RWPE2 (cell line): ENCODE measurements around the gene FOXI3.

Source experiments
- ATAC-seq: fragments of 200-7000 bp; cut with Tn5 transposase; 3 replicates; pipeline ENCODE4 v1.9.1; 2021; ENCODE audit warnings: low read depth
- DNase-seq: peaks from one replicate; pipeline ENCODE4 v3.0.0-alpha.2; 2020; ENCODE audit warnings: low spot score
- H3K27ac ChIP-seq: fragments of 450-650 bp; 2 replicates; pipeline ENCODE4 v1.5.1; 2017; ENCODE audit warnings: mild to moderate bottlenecking; ENCODE audit not compliant: poor library complexity, severe bottlenecking
- H3K27me3 ChIP-seq: fragments of 250-450 bp; sonication (Bioruptor Pico); 2 replicates; pipeline ENCODE4 v1.5.1; 2021; ENCODE audit warnings: mild to moderate bottlenecking, moderate library complexity; ENCODE audit not compliant: insufficient read depth, poor library complexity, severe bottlenecking
- H3K36me3 ChIP-seq: fragments of 250-450 bp; sonication (Bioruptor Pico); 2 replicates; pipeline ENCODE4 v1.5.1; 2020; ENCODE audit warnings: low read depth, mild to moderate bottlenecking, moderate library complexity
- H3K4me1 ChIP-seq: fragments of 250-450 bp; sonication (Bioruptor Pico); 2 replicates; pipeline ENCODE4 v1.5.1; 2021; ENCODE audit warnings: mild to moderate bottlenecking, moderate library complexity; ENCODE audit not compliant: insufficient read depth, poor library complexity, severe bottlenecking
- H3K4me3 ChIP-seq: fragments of 250-450 bp; sonication (Bioruptor Pico); 2 replicates; pipeline ENCODE4 v1.5.1; 2021; ENCODE audit warnings: mild to moderate bottlenecking, moderate library complexity; ENCODE audit not compliant: severe bottlenecking
- H3K9me3 ChIP-seq: fragments of 250-450 bp; sonication (Bioruptor Pico); 2 replicates; pipeline ENCODE4 v1.5.1; 2021; ENCODE audit warnings: mild to moderate bottlenecking, moderate library complexity; ENCODE audit not compliant: severe bottlenecking
- TF ChIP-seq, protein P1 (sequence below): fragments of 450-650 bp; IDR thresholded peaks from one replicate; pipeline ENCODE4 v1.5.1; 2017; ENCODE audit warnings: mild to moderate bottlenecking, moderate library complexity; ENCODE audit not compliant: poor library complexity, severe bottlenecking

Gene FOXI3

DNA sequence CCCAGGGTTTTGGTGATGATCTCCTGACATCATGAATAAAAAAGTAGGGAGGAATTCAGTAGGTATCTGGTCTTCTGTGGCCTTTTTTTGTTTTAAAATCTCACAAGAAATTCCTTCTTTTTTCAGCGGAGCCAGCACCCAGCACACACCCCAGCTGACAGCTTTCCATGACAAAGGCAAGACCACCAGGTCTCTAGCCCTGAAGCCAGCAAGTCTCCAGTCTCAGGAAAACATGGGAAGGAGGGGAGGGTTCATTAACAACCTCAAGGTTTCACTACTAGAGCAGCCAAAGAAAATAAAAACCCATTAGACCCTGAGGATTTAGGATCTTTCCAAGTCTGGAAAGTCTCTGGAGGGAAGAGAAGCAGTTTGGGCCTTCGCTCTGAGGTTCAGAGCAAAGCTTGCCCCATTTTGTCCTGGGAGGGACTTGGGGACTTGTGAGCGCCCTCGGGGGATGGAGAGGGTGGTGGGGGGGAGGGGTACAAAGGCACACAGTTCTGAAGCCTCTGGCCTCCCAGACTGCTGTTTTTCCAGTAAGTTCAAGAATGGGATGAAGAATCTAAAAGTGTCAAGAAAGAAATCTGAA lies 9.0 kb downstream of the FOXI3 start:
- no peak for DNase-seq
- H3K4me3 ChIP-seq, result no peak overlapping the region
- ATAC-seq, result no peak
- no peaks in the 10 kb centered on the region for H3K4me1 ChIP-seq
- no peaks in the 10 kb centered on the region for H3K9me3 ChIP-seq
- peaks cover 5% of the 10 kb centered on the region for H3K27me3 ChIP-seq
- TF ChIP-seq, protein P1, sequence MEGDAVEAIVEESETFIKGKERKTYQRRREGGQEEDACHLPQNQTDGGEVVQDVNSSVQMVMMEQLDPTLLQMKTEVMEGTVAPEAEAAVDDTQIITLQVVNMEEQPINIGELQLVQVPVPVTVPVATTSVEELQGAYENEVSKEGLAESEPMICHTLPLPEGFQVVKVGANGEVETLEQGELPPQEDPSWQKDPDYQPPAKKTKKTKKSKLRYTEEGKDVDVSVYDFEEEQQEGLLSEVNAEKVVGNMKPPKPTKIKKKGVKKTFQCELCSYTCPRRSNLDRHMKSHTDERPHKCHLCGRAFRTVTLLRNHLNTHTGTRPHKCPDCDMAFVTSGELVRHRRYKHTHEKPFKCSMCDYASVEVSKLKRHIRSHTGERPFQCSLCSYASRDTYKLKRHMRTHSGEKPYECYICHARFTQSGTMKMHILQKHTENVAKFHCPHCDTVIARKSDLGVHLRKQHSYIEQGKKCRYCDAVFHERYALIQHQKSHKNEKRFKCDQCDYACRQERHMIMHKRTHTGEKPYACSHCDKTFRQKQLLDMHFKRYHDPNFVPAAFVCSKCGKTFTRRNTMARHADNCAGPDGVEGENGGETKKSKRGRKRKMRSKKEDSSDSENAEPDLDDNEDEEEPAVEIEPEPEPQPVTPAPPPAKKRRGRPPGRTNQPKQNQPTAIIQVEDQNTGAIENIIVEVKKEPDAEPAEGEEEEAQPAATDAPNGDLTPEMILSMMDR, result no peak
- no peak overlapping the region for H3K27ac ChIP-seq
- no peaks in the 10 kb centered on the region for H3K36me3 ChIP-seq

DNA sequence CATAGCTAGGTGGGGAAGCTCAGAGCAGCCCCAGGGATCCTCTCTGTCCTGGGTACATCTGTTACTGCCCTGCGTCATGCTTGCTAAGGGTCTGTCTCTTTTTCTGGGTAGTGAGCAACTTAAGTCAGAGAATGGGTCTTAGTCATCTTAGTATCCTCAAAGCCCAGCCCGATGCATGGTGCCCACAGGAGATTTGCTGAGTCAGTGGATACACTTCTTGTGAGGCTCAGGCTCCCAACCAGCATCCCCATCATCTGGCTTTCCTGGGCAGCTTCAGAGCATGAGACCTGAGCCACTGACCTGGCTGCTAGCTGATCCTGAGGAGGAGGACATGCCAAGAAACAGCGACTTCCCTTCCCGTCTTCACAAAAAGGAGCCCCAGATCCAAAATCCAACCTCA lies 10.0 kb downstream of the FOXI3 start:
- ATAC-seq, result no peak; the same call in 2 of the 3 replicates
- no peaks in the 10 kb centered on the region for H3K27me3 ChIP-seq
- H3K4me3 ChIP-seq, result no peak overlapping the region
- no peak for DNase-seq
- no peaks in the 10 kb centered on the region for H3K36me3 ChIP-seq
- H3K27ac ChIP-seq, result no peak overlapping the region
- H3K4me1 ChIP-seq, result no peaks in the 10 kb centered on the region
- TF ChIP-seq, protein P1, result no peak
- no peaks in the 10 kb centered on the region for H3K9me3 ChIP-seq

DNA sequence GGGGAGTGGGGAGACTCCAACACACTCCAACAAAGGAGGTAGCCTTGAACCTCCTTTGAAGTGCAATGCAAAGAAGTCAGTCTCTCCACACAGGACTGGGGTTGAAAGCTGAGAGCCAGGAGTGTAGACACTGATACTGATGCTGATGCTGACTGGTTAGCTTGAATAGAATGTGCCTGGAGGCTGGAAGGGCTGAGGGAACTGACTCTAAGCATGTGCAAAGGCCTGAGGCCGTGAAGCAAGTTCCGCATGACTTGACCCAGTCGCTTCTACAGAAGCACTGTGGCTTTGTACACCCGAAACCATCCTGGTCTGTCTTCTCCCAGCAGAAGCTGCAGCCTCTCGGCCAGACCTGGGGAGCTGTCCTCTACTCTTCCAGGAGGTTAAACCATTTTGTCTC lies 10.4 kb downstream of the FOXI3 start:
- H3K27me3 ChIP-seq, result no peaks in the 10 kb centered on the region
- H3K36me3 ChIP-seq, result no peaks in the 10 kb centered on the region
- ATAC-seq (no peak), DNase-seq (no peak)
- H3K9me3 ChIP-seq, result no peaks in the 10 kb centered on the region
- H3K4me1 ChIP-seq, result no peaks in the 10 kb centered on the region
- H3K27ac ChIP-seq, result no peak overlapping the region
- TF ChIP-seq, protein P1, result no peak
- H3K4me3 ChIP-seq, result no peak overlapping the region

DNA sequence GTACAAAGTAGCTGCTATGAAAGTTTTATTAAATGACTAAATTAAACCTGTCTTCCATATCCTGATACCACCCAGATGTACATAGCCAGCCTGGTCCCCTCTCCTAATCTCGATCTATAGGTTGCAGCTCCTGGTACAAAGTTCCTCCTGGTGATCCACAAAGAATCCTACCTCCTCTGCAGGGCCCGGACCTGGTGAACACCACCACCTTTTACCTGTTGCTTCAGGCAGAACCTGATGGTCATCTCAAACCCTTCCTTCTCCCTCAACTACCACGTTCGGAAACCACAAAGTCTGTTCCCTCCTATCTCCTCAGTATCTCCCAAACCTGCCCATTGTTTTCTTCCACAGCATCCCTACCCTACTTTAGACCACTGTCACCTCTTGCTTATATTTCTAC lies 15.5 kb downstream of the FOXI3 start:
- Histone ChIP-seq H3K4me1 (no peaks in the 10 kb centered on the region), H3K4me3 (no peak overlapping the region), H3K9me3 (no peaks in the 10 kb centered on the region), H3K27me3 (no peaks in the 10 kb centered on the region), H3K27ac (no peak overlapping the region), H3K36me3 (no peaks in the 10 kb centered on the region)
- ATAC-seq (no peak), DNase-seq (no peak)
- TF ChIP-seq, protein P1, result no peak

DNA sequence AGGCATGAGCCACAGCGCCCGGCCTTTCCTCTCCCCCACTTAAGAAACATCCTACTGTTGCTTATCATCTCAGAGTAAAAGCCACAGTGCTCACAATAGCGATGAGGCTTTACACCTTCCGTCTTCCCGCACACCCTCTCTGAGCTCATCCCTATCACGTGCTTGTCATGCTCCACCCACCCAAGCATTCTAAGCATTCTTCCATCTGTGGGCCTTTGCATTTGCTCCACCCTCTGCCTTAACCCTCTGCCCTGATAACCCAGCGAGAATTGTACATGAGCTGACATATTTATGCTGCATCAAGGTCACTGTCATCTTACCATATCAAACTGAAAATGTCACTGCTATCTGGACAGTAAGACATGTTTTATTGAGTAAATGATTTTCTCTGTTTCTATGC lies 22.6 kb downstream of the FOXI3 start:
- Histone ChIP-seq H3K9me3 (no peaks in the 10 kb centered on the region), H3K27me3 (no peaks in the 10 kb centered on the region), H3K27ac (no peak overlapping the region), H3K36me3 (no peaks in the 10 kb centered on the region), H3K4me1 (no peaks in the 10 kb centered on the region), H3K4me3 (no peak overlapping the region)
- ATAC-seq (no peak), DNase-seq (no peak)
- TF ChIP-seq, protein P1, result no peak
